Frontal cortex (tissue), 4 donors: Measurements from ENCODE around the gene SCGB1A1. TPM values are rescaled to one million over a fixed set of nuclear protein-coding genes. Genes with fewer than 3 reads are reported as not detected.

Source experiments
- DNase-seq, 2 donors: peaks; one replicate each; pipeline ENCODE4 v3.0.0; 2012; ENCODE audit warnings: low spot score in 2 of 2
- FAIRE-seq: peaks from 2 replicates; lab custom pipeline; 2012; peaks lifted over from hg19 to GRCh38; lab: Jason Lieb, UNC
- total RNA-seq: library from RNA; depleted of rRNA; stranded (reverse); fragments of >200 nt; gene quantifications from one replicate; pipeline ENCODE4 v1.2.3, GENCODE V29; 2014
- donor health status: control.
- donor health status: control.
- donor health status: control.

The SCGB1A1 gene
- total RNA-seq, 1 donor from 2014 or later = not detected

DNA sequence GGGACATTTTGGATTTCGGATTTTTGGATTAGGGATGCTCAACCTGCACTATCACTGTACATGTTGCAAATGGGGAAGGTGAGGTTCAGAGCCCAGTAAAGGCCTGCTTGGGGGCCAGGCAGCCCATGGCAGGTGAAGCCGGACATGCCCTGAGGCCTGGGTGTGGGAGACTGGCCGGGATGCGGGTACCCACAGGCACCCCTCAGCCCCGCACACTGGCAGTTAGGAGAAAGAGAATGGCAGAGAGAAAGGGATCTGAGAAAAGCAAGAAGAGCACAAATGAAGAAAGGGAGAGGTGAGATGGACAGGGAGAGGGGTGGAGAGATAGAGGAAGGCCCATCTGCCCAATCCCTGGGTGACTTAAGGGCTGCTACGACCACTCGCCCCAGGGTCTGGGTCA lies 52.8 kb downstream of the SCGB1A1 start:
- no peak for DNase-seq
- no peak for FAIRE-seq

DNA sequence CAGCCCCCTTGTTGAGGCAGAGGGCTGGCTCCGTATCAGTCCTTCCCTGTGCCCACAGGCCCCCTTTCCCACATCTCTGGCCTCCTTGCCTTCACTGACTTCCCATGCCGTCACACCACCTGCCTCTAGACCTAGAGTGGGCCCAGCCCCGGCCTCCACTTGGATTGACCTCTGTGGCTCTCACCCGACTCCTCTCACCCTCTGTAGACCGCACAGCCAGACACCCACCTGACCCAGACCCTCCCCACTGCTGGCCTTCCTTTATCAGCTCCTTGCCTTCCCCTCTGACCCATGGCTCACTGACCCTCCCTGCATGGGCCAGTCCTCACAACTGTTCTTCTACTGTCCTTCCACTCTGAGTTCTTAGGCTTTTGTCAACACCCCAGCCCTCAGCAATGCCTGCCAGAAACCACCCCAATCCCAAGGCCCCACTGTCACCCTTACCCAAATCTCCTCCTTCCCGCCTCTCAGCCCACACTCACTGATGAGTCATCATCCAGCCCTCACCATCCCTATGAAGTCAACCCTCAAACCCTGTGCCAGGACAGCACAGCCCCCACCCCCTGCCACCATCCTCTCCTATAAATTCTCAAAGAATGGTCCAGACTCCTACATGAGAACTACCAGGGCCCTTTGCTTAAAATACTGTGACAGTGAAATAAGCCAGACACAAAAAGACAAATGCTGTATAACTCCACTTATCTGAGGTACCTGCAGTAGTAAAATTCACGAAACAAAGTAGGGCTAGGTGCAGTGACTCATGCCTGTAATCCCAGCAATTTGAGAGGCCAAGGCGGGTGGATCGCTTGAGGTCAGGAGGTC lies 53.4 kb downstream of the SCGB1A1 start:
- DNase-seq (no peak), FAIRE-seq (no peak)

Other genes with a start within 250 kb of the SCGB1A1 start
- not detected for gene SCGB1D1, start 228.8 kb upstream of the SCGB1A1 start, total RNA-seq
- not detected for gene SCGB2A1, start 210.4 kb upstream of the SCGB1A1 start, total RNA-seq
- gene SCGB1D2, start 176.8 kb upstream of the SCGB1A1 start, total RNA-seq = not detected
- gene SCGB2A2, start 148.9 kb upstream of the SCGB1A1 start, total RNA-seq = not detected
- not detected for gene SCGB1D4, start 120.0 kb upstream of the SCGB1A1 start, total RNA-seq
- gene ASRGL1, start 81.6 kb upstream of the SCGB1A1 start, total RNA-seq = 33.4 TPM
- 15.9 TPM for gene AHNAK, start 127.8 kb downstream of the SCGB1A1 start, total RNA-seq
- 1,985 TPM for gene EEF1G, start 154.9 kb downstream of the SCGB1A1 start, total RNA-seq
- gene TUT1, start 172.5 kb downstream of the SCGB1A1 start, total RNA-seq = 4.5 TPM
- 154 TPM for gene MTA2, start 182.8 kb downstream of the SCGB1A1 start, total RNA-seq
- 4.9 TPM for gene EML3, start 193.7 kb downstream of the SCGB1A1 start, total RNA-seq
- 1.2 TPM for gene ROM1, start 194.2 kb downstream of the SCGB1A1 start, total RNA-seq
- gene B3GAT3, start 203.0 kb downstream of the SCGB1A1 start, total RNA-seq = 21.6 TPM
- 62.8 TPM for gene GANAB, start 227.6 kb downstream of the SCGB1A1 start, total RNA-seq
- gene INTS5, start 234.3 kb downstream of the SCGB1A1 start, total RNA-seq = 20.8 TPM
- gene C11orf98, start 246.2 kb downstream of the SCGB1A1 start, total RNA-seq = 25.3 TPM
- gene CSKMT, start 246.3 kb downstream of the SCGB1A1 start, total RNA-seq = 10.2 TPM